Calu3 (cell line): ENCODE measurements around the gene CHRND. TPM values are rescaled to one million over a fixed set of nuclear protein-coding genes. Genes with fewer than 3 reads are reported as not detected.

Source experiments
- BruUV-seq: library from RNA; stranded (reverse); fragments of 400-500 nt; replicated peaks from 2 replicates; lab custom pipeline; 2021; lab: Mats Ljungman, UMichigan
- CTCF ChIA-PET: fragments of 300-600 bp; sonication (Branson Sonifier 250); formaldehyde crosslinking; loops from one replicate; lab custom pipeline; 2022; ENCODE audit warnings: antibody characterized with exemption; lab: Charles Lee
- DNase-seq: peaks from one replicate; pipeline ENCODE4 v3.0.0; 2022
- H3K27ac Mint-ChIP-seq: one replicate; pipeline ENCODE4 v1.8.0; 2022; ENCODE audit warnings: mixed read lengths; ENCODE audit not compliant: unreplicated experiment
- H3K27me3 Mint-ChIP-seq: one replicate; pipeline ENCODE4 v1.8.0; 2022; ENCODE audit warnings: mixed read lengths; ENCODE audit not compliant: unreplicated experiment
- H3K36me3 Mint-ChIP-seq: one replicate; pipeline ENCODE4 v1.8.0; 2022; ENCODE audit warnings: mild to moderate bottlenecking, moderate library complexity, mixed read lengths; ENCODE audit not compliant: insufficient read depth, unreplicated experiment
- H3K4me1 Mint-ChIP-seq: one replicate; pipeline ENCODE4 v1.8.0; 2022; ENCODE audit warnings: mild to moderate bottlenecking, low read depth, mixed read lengths; ENCODE audit not compliant: unreplicated experiment
- H3K4me3 Mint-ChIP-seq: one replicate; pipeline ENCODE4 v1.8.0; 2022; ENCODE audit warnings: mild to moderate bottlenecking, low read depth, moderate library complexity, mixed read lengths; ENCODE audit not compliant: unreplicated experiment
- H3K9me3 Mint-ChIP-seq: one replicate; pipeline ENCODE4 v1.8.0; 2022; ENCODE audit warnings: low read depth, mixed read lengths; ENCODE audit not compliant: unreplicated experiment
- CTCF ChIP-seq: fragments of 200-600 bp; IDR thresholded peaks from one replicate; pipeline ENCODE4 v1.8.0; 2022; ENCODE audit warnings: antibody characterized with exemption; ENCODE audit not compliant: unreplicated experiment
- intact Hi-C: fragments of 100-400 bp; cut with micrococcal nuclease; formaldehyde crosslinking; loops from one replicate; pipeline ENCODE4 v1.10.0; 2022; ENCODE audit not compliant: unreplicated experiment
- total RNA-seq: library from RNA; stranded (reverse); gene quantifications from 2 replicates; pipeline ENCODE4 v1.2.3, GENCODE V29; 2022

Gene CHRND
- total RNA-seq, 1 experiment from 2014 or later: not detected

GRCh38 chr2:232521959-232522622 lies 3.9 kb upstream of the CHRND start:
- no peak overlapping the region for H3K27ac Mint-ChIP-seq
- peaks cover 91% of the 10 kb centered on the region for H3K27me3 Mint-ChIP-seq
- CTCF ChIA-PET: interaction anchor here (2.8 kb wide), 1 partner anchor 76 kb away, joined by 9 read pairs; no protein-coding TSS in a partner anchor
- peaks cover 5% of the 10 kb centered on the region for H3K36me3 Mint-ChIP-seq
- peak; percentile 88 for TF ChIP-seq CTCF
- DNase-seq: peak; percentile 80
- intact Hi-C loops: loop anchor here (5.0 kb wide), 2 partner anchors 70 to 615 kb away; no protein-coding TSS in a partner anchor
- H3K4me1 Mint-ChIP-seq: no peaks in the 10 kb centered on the region
- H3K4me3 Mint-ChIP-seq: no peak overlapping the region
- BruUV-seq: no TSS peak
- H3K9me3 Mint-ChIP-seq: no peaks in the 10 kb centered on the region

- CTCF ChIA-PET: interaction anchor here (0.9 to 2.8 kb wide), 2 partner anchors 76 to 78 kb away, joined by 3 to 9 read pairs; no protein-coding TSS in a partner anchor
- no peaks in the 10 kb centered on the region for H3K9me3 Mint-ChIP-seq
- no peak for TF ChIP-seq CTCF
- H3K36me3 Mint-ChIP-seq: peaks cover 5% of the 10 kb centered on the region
- no peaks in the 10 kb centered on the region for H3K4me1 Mint-ChIP-seq
- DNase-seq: no peak
- H3K27ac Mint-ChIP-seq: no peak overlapping the region
- peaks cover 91% of the 10 kb centered on the region for H3K27me3 Mint-ChIP-seq
- peak overlapping the region; percentile 40 for H3K4me3 Mint-ChIP-seq
- BruUV-seq: no TSS peak
- intact Hi-C loops: loop anchor here (5.0 kb wide), 2 partner anchors 71 to 616 kb away; no protein-coding TSS in a partner anchor
These were observed 3.1 kb upstream of the CHRND start for GRCh38 chr2:232522623-232523401.

- H3K27me3 Mint-ChIP-seq: peaks cover 91% of the 10 kb centered on the region
- no peak for TF ChIP-seq CTCF
- intact Hi-C loops: loop anchor here (5.0 kb wide), 2 partner anchors 71 to 616 kb away; no protein-coding TSS in a partner anchor
- peaks cover 5% of the 10 kb centered on the region for H3K36me3 Mint-ChIP-seq
- H3K4me3 Mint-ChIP-seq: peak overlapping the region; percentile 40
- no peaks in the 10 kb centered on the region for H3K4me1 Mint-ChIP-seq
- no TSS peak for BruUV-seq
- no peaks in the 10 kb centered on the region for H3K9me3 Mint-ChIP-seq
- DNase-seq: no peak
- no peak overlapping the region for H3K27ac Mint-ChIP-seq
- CTCF ChIA-PET: interaction anchor here (0.9 to 2.8 kb wide), 2 partner anchors 77 to 79 kb away, joined by 3 to 9 read pairs; no protein-coding TSS in a partner anchor
These were observed 2.6 kb upstream of the CHRND start for GRCh38 chr2:232523402-232523681.

GRCh38 chr2:232523682-232524597 lies 2.0 kb upstream of the CHRND start:
- Mint-ChIP-seq H3K4me3 (peak overlapping the region; percentile 40), H3K4me1 (no peaks in the 10 kb centered on the region), H3K9me3 (no peaks in the 10 kb centered on the region), H3K36me3 (peaks cover 5% of the 10 kb centered on the region), H3K27me3 (peaks cover 91% of the 10 kb centered on the region), H3K27ac (no peak overlapping the region)
- no TSS peak for BruUV-seq
- CTCF ChIA-PET: interaction anchor here (0.6 to 2.8 kb wide), 3 partner anchors 77 to 646 kb away, joined by 3 to 9 read pairs (median 4); no protein-coding TSS in a partner anchor
- peak; percentile 27 for TF ChIP-seq CTCF
- peak; percentile 70 for DNase-seq
- intact Hi-C loops: loop anchor here (5.0 kb wide), 2 partner anchors 72 to 617 kb away; no protein-coding TSS in a partner anchor
